B cell (primary cell): ENCODE data around the gene LRAT. TPM values are rescaled to one million over a fixed set of nuclear protein-coding genes. Genes with fewer than 3 reads are reported as not detected.

Source experiments
- ATAC-seq: fragments of 200-7000 bp; cut with Tn5 transposase; one replicate; pipeline ENCODE4 v1.10.0; 2021; ENCODE audit warnings: low read depth, mild to moderate bottlenecking, moderate number of reproducible peaks, moderate library complexity
- CTCF ChIA-PET: fragments of 350-600 bp; sonication (Branson Sonifier 250); formaldehyde crosslinking; loops from one replicate; lab custom pipeline; 2021; ENCODE audit warnings: antibody characterized with exemption, inconsistent platforms; lab: Charles Lee
- POLR2A ChIA-PET: fragments of 350-600 bp; sonication (Branson Sonifier 250); formaldehyde crosslinking; loops from one replicate; lab custom pipeline; 2021; ENCODE audit warnings: antibody characterized with exemption; lab: Charles Lee
- DNase-seq: peaks from one replicate; pipeline ENCODE4 v3.0.0; 2013
- H2AFZ ChIP-seq: 2 replicates; pipeline ENCODE4 v1.6.1; 2012; ENCODE audit warnings: mild to moderate bottlenecking, low read depth, low read length; ENCODE audit not compliant: insufficient read depth, poor library complexity, severe bottlenecking
- H3K27ac ChIP-seq, 2 donors: 1 replicate in 1 of 2; 2 replicates in 1 of 2; pipeline ENCODE4 v1.5.1; 2012 to 2013; ENCODE audit warnings: low read length in 2 of 2, mild to moderate bottlenecking in 2 of 2, moderate library complexity in 1 of 2
- H3K27me3 ChIP-seq, 4 experiments: fragments of 200-600 bp in 1 of 4; sonication (generic) in 1 of 4; replicated peaks in 1 of 4; 1 replicate in 2 of 4; 2 replicates in 2 of 4; pipeline versions ENCODE4 v1.6.1 to v1.7.0; 2013 to 2016; ENCODE audit warnings: low read length in 3 of 4, mild to moderate bottlenecking in 2 of 4, mixed read lengths in 1 of 4, moderate library complexity in 1 of 4; ENCODE audit not compliant: insufficient read depth in 4 of 4, control insufficient read depth in 3 of 4; ENCODE audit errors: control extremely low read depth in 1 of 4
- H3K36me3 ChIP-seq, 2 experiments: replicated peaks in 1 of 2; 1 replicate in 1 of 2; 2 replicates in 1 of 2; pipeline versions ENCODE4 v1.6.1 to v1.7.1; 2013; ENCODE audit warnings: low read length in 1 of 2; ENCODE audit not compliant: insufficient read depth in 2 of 2, control insufficient read depth in 1 of 2; ENCODE audit errors: control extremely low read depth in 1 of 2, extremely low read depth in 1 of 2
- H3K4me1 ChIP-seq, 2 donors: fragments of 200-600 bp in 1 of 2; sonication (generic) in 1 of 2; 1 replicate in 1 of 2; 2 replicates in 1 of 2; pipeline versions ENCODE4 v1.5.1 to v1.6.1; 2013 to 2017; ENCODE audit warnings: low read length in 2 of 2; ENCODE audit not compliant: control insufficient read depth in 2 of 2, insufficient read depth in 2 of 2
- H3K4me2 ChIP-seq: replicated peaks from 2 replicates; pipeline ENCODE3; 2012; ENCODE audit warnings: mild to moderate bottlenecking, low read depth, low read length; ENCODE audit not compliant: poor library complexity, severe bottlenecking
- H3K4me3 ChIP-seq, 5 experiments: fragments of 200-600 bp in 1 of 5; sonication (generic) in 1 of 5; 1 replicate in 3 of 5; 2 replicates in 2 of 5; pipeline versions ENCODE4 v1.5.1 to v1.7.0; 2011 to 2016; ENCODE audit warnings: low read length in 4 of 5, mild to moderate bottlenecking in 4 of 5, low read depth in 2 of 5, control low read depth in 1 of 5, moderate library complexity in 1 of 5; ENCODE audit not compliant: insufficient read depth in 1 of 5; ENCODE audit errors: control extremely low read depth in 1 of 5, extremely low read depth in 1 of 5
- H3K79me2 ChIP-seq: fragments of 200-600 bp; sonication (generic); one replicate; pipeline ENCODE4 v1.6.0; 2016; ENCODE audit warnings: low read length; ENCODE audit not compliant: control insufficient read depth, insufficient read depth
- H3K9ac ChIP-seq: fragments of 200-600 bp; sonication (generic); 2 replicates; pipeline ENCODE4 v1.6.1; 2017; ENCODE audit warnings: mild to moderate bottlenecking, low read length, moderate library complexity
- H3K9me3 ChIP-seq, 3 donors: one replicate each; pipeline versions ENCODE4 v1.6.1 to v1.7.1; 2013; ENCODE audit warnings: low read length in 2 of 3; ENCODE audit not compliant: control insufficient read depth in 2 of 3, insufficient read depth in 1 of 3; ENCODE audit errors: control extremely low read depth in 1 of 3
- H4K20me1 ChIP-seq: 2 replicates; pipeline ENCODE4 v1.6.0; 2012; ENCODE audit warnings: mild to moderate bottlenecking, low read length; ENCODE audit not compliant: insufficient read depth, control insufficient read depth, poor library complexity, severe bottlenecking
- H3K27ac Mint-ChIP-seq: one replicate; pipeline ENCODE4 v1.8.0; 2021; ENCODE audit warnings: mixed read lengths
- H3K27me3 Mint-ChIP-seq: one replicate; pipeline ENCODE4 v1.8.0; 2021; ENCODE audit warnings: mixed read lengths
- H3K4me1 Mint-ChIP-seq: one replicate; pipeline ENCODE4 v1.8.0; 2021; ENCODE audit warnings: mixed read lengths
- H3K4me3 Mint-ChIP-seq: one replicate; pipeline ENCODE4 v1.8.0; 2021; ENCODE audit warnings: mixed read lengths
- H3K9me3 Mint-ChIP-seq: one replicate; pipeline ENCODE4 v1.8.0; 2022; ENCODE audit warnings: mixed read lengths; ENCODE audit not compliant: insufficient read depth
- CTCF ChIP-seq: fragments of 200-600 bp; IDR thresholded peaks from one replicate; pipeline ENCODE4 v1.8.0; 2022; ENCODE audit warnings: antibody characterized with exemption, mild to moderate bottlenecking
- EZH2 ChIP-seq: IDR thresholded peaks from 2 replicates; pipeline ENCODE4 v1.6.1; 2012; ENCODE audit warnings: borderline replicate concordance, low read depth, mild to moderate bottlenecking, moderate library complexity, low read length; ENCODE audit not compliant: insufficient read depth, poor library complexity, severe bottlenecking
- WGBS: methylation state at CpG from one replicate; pipeline ENCODE4 v1.1.5; 2013; ENCODE audit warnings: missing lambda C conversion rate; ENCODE audit not compliant: insufficient coverage; 5-methylcytosine and 5-hydroxymethylcytosine counted together
- intact Hi-C: fragments of 100-400 bp; cut with micrococcal nuclease; formaldehyde crosslinking; loops from one replicate; pipeline ENCODE4 v1.10.0; 2022
- polyA plus RNA-seq: library from polyadenylated mRNA; depleted of rRNA; stranded (reverse); fragments of >200 nt; gene quantifications from 2 replicates; pipeline ENCODE4 v1.2.3, GENCODE V29; 2012
- total RNA-seq, 2 donors: library from RNA; stranded (reverse); fragments of 120-200 nt in 1 of 2; gene quantifications; 1 replicate in 1 of 2; 2 replicates in 1 of 2; pipeline versions ENCODE4 v1.2.3 to v1.2.4, GENCODE V29; 2013 to 2022

LRAT gene
- total and polyA plus RNA-seq, 2 donors (not counting 1 experiment from before 2014, with no cell fraction given) = not detected

GRCh38 chr4:154781126-154781982 is 37.6 kb downstream of the LRAT start, which contains the start of gene RBM46:
Gene RBM46 (plus strand): TSS chr4:154781272. CDS start chr4:154796753, 15,481 bp downstream.
- Mint-ChIP-seq H3K27ac (no peak within 1 kb of the TSS), H3K4me1 (no peaks in the 10 kb centered on the region), H3K9me3 (no peaks in the 10 kb centered on the region), H3K4me3 (no peak within 1 kb of the TSS), H3K27me3 (peaks cover 6% of the 10 kb centered on the region)
- Histone ChIP-seq H3K9ac (no peak within 1 kb of the TSS), H3K4me3 (no peak within 1 kb of the TSS), H3K27ac (no peak within 1 kb of the TSS), H3K27me3 (no peaks in the 10 kb centered on the region), H3K9me3 (peaks cover 0 to 11% (median 0%) of the 10 kb centered on the region in 3 donors), H3K79me2 (no peaks in the 10 kb centered on the region), H2AFZ (no peak within 1 kb of the TSS), H3K4me1 (no peaks in the 10 kb centered on the region), H3K36me3 (no peaks in the 10 kb centered on the region), H3K4me2 (no peak within 1 kb of the TSS), H4K20me1 (no peaks in the 10 kb centered on the region)
- CTCF ChIA-PET = no interaction called here
- intact Hi-C loops = no loop called here
- TF ChIP-seq EZH2 (no peak), CTCF (no peak)
- ATAC-seq = no peak
- POLR2A ChIA-PET = no interaction called here
- 76% methylated on average over 75 of the region's 76 CpGs for WGBS
- DNase-seq = no peak

GRCh38 chr4:154781983-154782293 is 38.1 kb downstream of the LRAT start:
- intact Hi-C loops = no loop called here
- no peak overlapping the region for H3K4me3 Mint-ChIP-seq
- 81% methylated on average over 9 of the region's 18 CpGs for WGBS
- Histone ChIP-seq H3K9me3 (peaks cover 0 to 11% (median 0%) of the 10 kb centered on the region in 3 donors), H3K27me3 (no peaks in the 10 kb centered on the region), H3K36me3 (no peaks in the 10 kb centered on the region), H3K4me3 (no peak overlapping the region), H3K79me2 (no peaks in the 10 kb centered on the region), H3K9ac (no peak overlapping the region), H3K4me1 (no peaks in the 10 kb centered on the region), H3K27ac (no peak overlapping the region), H3K4me2 (no peak overlapping the region), H2AFZ (no peak overlapping the region), H4K20me1 (no peaks in the 10 kb centered on the region)
- DNase-seq (no peak), ATAC-seq (no peak)
- CTCF ChIA-PET = no interaction called here
- H3K4me1 Mint-ChIP-seq = no peaks in the 10 kb centered on the region
- H3K27me3 Mint-ChIP-seq = peaks cover 6% of the 10 kb centered on the region
- H3K9me3 Mint-ChIP-seq = no peaks in the 10 kb centered on the region
- POLR2A ChIA-PET = no interaction called here
- TF ChIP-seq EZH2 (no peak), CTCF (no peak)
- H3K27ac Mint-ChIP-seq = no peak overlapping the region
